ENCODE measurements around the gene SERPINB1. TPM values are rescaled to one million over a fixed set of nuclear protein-coding genes. Genes with fewer than 3 reads are reported as not detected.

The SERPINB1 gene
- total RNA-seq, 1 experiment from 2014 or later = 54.2 TPM

DNA sequence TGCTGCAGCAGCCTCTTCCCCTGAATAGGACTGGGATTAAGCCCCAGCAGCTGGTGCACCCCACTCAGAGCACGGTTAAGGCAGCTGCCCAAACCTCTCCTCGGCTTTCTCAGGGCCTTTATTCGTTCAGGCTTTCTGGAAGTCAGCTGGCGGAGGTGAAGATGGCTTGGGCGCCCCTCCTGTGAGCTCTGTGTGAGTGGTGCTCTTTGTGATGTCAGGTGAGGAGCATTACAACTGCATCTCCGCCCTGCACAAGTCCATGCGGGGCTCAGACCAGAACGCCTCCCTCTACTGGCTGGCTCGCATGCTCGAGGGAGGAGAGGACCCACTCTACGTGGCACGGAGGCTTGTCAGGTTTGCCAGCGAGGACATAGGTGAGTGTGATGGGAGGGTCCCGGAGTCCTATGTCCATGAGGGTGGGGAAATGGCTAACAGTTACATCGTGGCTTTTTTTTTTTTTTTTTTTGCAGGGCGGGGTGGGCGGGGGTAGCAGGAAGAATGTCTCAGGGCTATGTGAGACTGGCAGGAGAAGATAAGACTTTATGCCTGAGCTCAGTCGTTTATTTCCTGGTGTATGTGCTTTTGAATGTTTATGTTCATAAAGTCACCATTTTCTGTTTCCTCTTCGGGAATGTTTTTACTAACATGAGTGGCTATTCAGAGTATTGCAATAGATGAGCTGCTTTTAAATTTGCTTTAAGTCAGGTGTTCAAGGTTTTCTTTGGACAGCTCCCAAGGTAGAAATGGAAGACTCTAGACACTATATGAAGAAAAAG, 58.3 kb downstream of the SERPINB1 start:
- DNase-seq (ENCODE audit: low read depth) = no peak
- in situ Hi-C loops (cut with HindIII; ENCODE audit: low pct_unique_long_range_greater_than_20kb, low sequenced_read_pairs) = no loop called here

DNA sequence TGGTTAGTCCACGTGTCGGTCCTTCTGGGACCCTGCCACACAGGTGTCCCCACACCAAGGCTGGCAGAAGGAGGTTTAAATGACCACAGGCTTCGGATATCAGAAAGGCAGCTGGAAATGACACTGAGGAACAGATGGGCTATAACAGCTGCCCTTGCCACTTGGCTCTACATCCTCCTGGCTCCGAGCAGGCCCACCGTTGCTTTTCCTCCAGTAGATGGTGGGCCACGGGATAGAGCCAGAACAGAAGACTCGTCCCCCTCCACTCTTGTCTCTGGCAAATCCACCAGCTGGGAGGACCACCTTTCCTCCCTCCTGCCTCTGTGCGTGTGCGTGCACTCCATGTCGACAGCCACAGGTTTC, 58.9 kb downstream of the SERPINB1 start:
- in situ Hi-C loops (cut with HindIII; ENCODE audit: low pct_unique_long_range_greater_than_20kb, low sequenced_read_pairs) = no loop called here
- no peak for DNase-seq (ENCODE audit: low read depth)

DNA sequence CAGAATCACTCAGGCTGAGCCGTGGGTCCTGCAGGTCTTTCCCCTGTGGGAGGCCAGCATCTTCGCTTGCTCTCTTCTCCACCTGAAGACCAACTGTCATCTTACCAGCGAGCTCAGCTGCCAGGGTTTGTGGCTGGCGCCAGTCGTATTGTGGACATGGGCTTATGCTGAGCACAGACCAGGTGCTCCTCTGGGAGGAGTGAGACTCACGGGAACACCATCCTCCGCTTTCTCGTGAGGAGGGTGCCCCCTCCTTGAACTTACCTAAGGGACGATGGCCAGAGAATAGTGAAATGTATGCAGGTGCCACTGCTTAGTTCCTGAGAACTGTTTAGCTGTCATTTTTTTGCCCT, 59.3 kb downstream of the SERPINB1 start:
- in situ Hi-C loops (cut with HindIII; ENCODE audit: low pct_unique_long_range_greater_than_20kb, low sequenced_read_pairs) = no loop called here
- DNase-seq (ENCODE audit: low read depth) = no peak

Other genes with a start within 250 kb of the SERPINB1 start
- 0.57 and 1.2 TPM in 2 replicates for gene MYLK4, start 90.9 kb downstream of the SERPINB1 start, total RNA-seq (2014; rRNA removed; shearing (Covaris generic); ENCODE audit: low replicate concordance)
- gene WRNIP1, start 76.5 kb downstream of the SERPINB1 start, total RNA-seq (2014; rRNA removed; shearing (Covaris generic); ENCODE audit: low replicate concordance) = 75.4 and 94.7 TPM in 2 replicates
- 0.75 and 2.6 TPM in 2 replicates for gene SERPINB9, start 61.4 kb upstream of the SERPINB1 start, total RNA-seq (2014; rRNA removed; shearing (Covaris generic); ENCODE audit: low replicate concordance)
- 149 and 154 TPM in 2 replicates for gene SERPINB6, start 129.7 kb upstream of the SERPINB1 start, total RNA-seq (2014; rRNA removed; shearing (Covaris generic); ENCODE audit: low replicate concordance)
- gene NQO2, start 158.0 kb upstream of the SERPINB1 start, total RNA-seq (2014; rRNA removed; shearing (Covaris generic); ENCODE audit: low replicate concordance) = 68.5 and 87.8 TPM in 2 replicates
- 6.7 and 7.5 TPM in 2 replicates for gene RIPK1, start 226.6 kb upstream of the SERPINB1 start, total RNA-seq (2014; rRNA removed; shearing (Covaris generic); ENCODE audit: low replicate concordance)